ENCODE measurements around the gene SMARCA5.

SMARCA5 gene

GRCh38 chr4:143539670-143540023 lies 26.1 kb downstream of the SMARCA5 start:
- DNase-seq: no peak

GRCh38 chr4:143549928-143550327 lies 36.4 kb downstream of the SMARCA5 start:
- no peak for DNase-seq

GRCh38 chr4:143554728-143555597 lies 41.5 kb downstream of the SMARCA5 start:
- no peak for DNase-seq

- DNase-seq: no peak
Observed at GRCh38 chr4:143555676-143556075, 42.2 kb downstream of the SMARCA5 start.

GRCh38 chr4:143558286-143558685 lies 44.8 kb downstream of the SMARCA5 start:
- DNase-seq: no peak

- DNase-seq: peak; percentile 91
Observed at GRCh38 chr4:143558823-143559756, 45.6 kb downstream of the SMARCA5 start.

- DNase-seq: peak; percentile 19
Observed at GRCh38 chr4:143559757-143560147, 46.2 kb downstream of the SMARCA5 start.

- no peak for DNase-seq
Observed at GRCh38 chr4:143564472-143564871, 51.0 kb downstream of the SMARCA5 start.

GRCh38 chr4:143575331-143575730 lies 61.8 kb downstream of the SMARCA5 start:
- no peak for DNase-seq

- DNase-seq: no peak
Observed at GRCh38 chr4:143581331-143581946, 67.9 kb downstream of the SMARCA5 start.

- no peak for DNase-seq
Observed at GRCh38 chr4:143585548-143585947, 72.0 kb downstream of the SMARCA5 start.

- no peak for DNase-seq
Observed at GRCh38 chr4:143586080-143586479, 72.6 kb downstream of the SMARCA5 start.

- DNase-seq: no peak
Observed at GRCh38 chr4:143587703-143588102, 74.2 kb downstream of the SMARCA5 start.

GRCh38 chr4:143597276-143597675 lies 83.8 kb downstream of the SMARCA5 start:
- DNase-seq: no peak

GRCh38 chr4:143598816-143599215 lies 85.3 kb downstream of the SMARCA5 start:
- no peak for DNase-seq

GRCh38 chr4:143599827-143600226 lies 86.3 kb downstream of the SMARCA5 start:
- DNase-seq: no peak

- DNase-seq: no peak
Observed at GRCh38 chr4:143606480-143606879, 93.0 kb downstream of the SMARCA5 start.
